Measurements from ENCODE around the gene AFAP1L1.

AFAP1L1 gene

GRCh38 chr5:149280124-149280523, 8.5 kb downstream of the AFAP1L1 start:
- no peak for DNase-seq (ENCODE audit: extremely low read depth, low read depth)
- TF ChIP-seq CTCF (IDR thresholded peaks at IDR 0.05; ENCODE audit: low read depth, low read length), result no peak

- DNase-seq (ENCODE audit: extremely low read depth, low read depth), result no peak
- TF ChIP-seq CTCF (IDR thresholded peaks at IDR 0.05; ENCODE audit: low read depth, low read length), result no peak
These were observed 9.1 kb downstream of the AFAP1L1 start for GRCh38 chr5:149280802-149281201.

GRCh38 chr5:149282027-149282965, 10.6 kb downstream of the AFAP1L1 start:
- no peak for TF ChIP-seq CTCF (IDR thresholded peaks at IDR 0.05; ENCODE audit: low read depth, low read length)
- DNase-seq (ENCODE audit: extremely low read depth, low read depth), result no peak

- DNase-seq (ENCODE audit: extremely low read depth, low read depth), result no peak
- TF ChIP-seq CTCF (IDR thresholded peaks at IDR 0.05; ENCODE audit: low read depth, low read length), result no peak
These were observed 11.3 kb downstream of the AFAP1L1 start for GRCh38 chr5:149282966-149283332.

DNA sequence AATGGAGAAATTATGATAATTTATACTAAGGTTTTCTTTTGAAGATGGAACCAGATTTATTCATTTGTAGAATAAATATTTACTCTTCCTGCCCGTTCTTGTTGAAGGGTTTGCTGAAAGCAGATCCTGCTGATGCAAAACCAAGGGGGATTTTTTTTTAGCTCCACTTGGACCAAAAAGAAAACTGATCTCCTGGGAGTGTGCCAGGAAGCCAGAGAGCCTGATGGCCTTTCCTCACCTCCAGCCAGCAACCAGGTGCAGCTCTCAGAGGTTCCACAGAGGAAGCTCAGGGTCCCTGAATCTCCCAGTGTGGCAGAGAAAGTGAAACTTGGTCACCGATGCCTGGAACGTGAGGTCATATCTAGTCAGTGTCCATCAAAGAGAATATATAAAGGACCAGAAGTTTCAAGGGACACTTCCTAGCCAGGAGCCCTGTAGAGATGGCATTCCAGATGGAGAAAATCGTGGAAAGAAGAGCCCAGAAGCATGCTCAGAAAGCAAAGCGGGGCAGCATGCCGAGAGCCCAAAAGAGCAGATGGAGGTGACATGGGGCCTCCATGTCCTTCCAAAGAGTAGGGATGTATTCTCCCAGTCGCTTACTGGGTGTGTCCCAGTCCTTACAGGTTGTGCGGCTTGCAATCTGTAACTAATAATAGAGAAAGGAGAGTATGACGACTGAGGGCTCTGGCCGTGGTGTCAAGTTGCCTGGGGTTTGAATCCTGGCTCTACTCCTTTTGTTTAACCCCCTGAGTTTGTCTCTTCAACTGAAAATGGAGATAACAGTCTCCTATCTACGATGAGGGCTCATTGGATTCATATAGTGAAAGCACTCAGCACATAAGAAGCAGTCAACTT, 12.2 kb downstream of the AFAP1L1 start:
- no peak for TF ChIP-seq CTCF (IDR thresholded peaks at IDR 0.05; ENCODE audit: low read depth, low read length)
- DNase-seq (ENCODE audit: extremely low read depth, low read depth), result peak; percentile 35

DNA sequence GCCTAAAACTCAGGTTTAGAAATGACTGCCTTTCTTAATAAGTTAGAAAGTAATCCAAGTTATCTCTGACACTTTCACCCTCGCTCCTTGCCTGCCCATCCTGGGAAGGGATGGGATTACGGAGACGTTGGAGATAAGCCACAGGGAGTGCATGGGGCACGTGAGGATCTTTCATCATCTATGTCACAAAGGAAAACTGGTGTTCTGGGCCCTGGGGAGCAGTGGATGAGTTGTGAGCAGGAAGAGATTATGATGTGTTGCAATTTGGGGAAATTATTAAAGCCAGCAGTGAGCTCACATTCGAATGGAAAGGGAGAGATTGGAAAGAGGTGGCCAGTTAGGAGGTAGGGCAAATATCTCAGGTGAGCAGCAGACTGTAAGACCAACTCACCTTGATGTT, 12.8 kb downstream of the AFAP1L1 start:
- DNase-seq (ENCODE audit: extremely low read depth, low read depth), result peak; percentile 49
- no peak for TF ChIP-seq CTCF (IDR thresholded peaks at IDR 0.05; ENCODE audit: low read depth, low read length)

DNA sequence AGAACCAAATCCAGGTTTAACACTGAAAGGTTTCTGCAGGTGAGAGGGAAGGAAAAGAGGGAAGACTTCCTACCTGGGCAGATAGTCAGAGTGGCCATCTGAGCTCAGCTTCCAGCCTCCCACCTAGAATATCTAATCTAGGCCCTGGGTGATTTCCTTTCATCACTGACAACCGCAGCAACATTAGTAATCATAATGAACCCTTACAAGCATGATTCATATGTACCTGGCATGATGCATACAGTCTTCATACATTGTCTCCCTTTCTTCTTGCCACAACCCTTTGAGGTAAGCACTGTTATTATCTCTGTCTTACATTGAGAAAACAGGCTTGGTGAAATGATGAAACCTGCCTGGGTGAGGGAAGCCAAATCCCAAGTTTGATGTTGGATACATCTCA, 13.5 kb downstream of the AFAP1L1 start:
- no peak for DNase-seq (ENCODE audit: extremely low read depth, low read depth)
- no peak for TF ChIP-seq CTCF (IDR thresholded peaks at IDR 0.05; ENCODE audit: low read depth, low read length)
